HG02884 (cell line): ENCODE results near the gene BMPR1A.
"Not testable (repeated sequence)": the region's sequence is repeated elsewhere in the genome, so short reads cannot be mapped to it uniquely, and the experiment has no call there.

Source experiments
- ATAC-seq: cut with Tn5 transposase; IDR thresholded peaks from one replicate; pipeline ENCODE4 v1.9.1; 2021; ENCODE audit warnings: mild to moderate bottlenecking, moderate library complexity; ENCODE audit not compliant: unreplicated experiment

The BMPR1A gene

GRCh38 chr10:86729677-86730076, 26.7 kb upstream of the BMPR1A start:
- ATAC-seq, result no peak

- ATAC-seq, result no peak
Observed at GRCh38 chr10:86730227-86730626, 26.2 kb upstream of the BMPR1A start.

- no peak for ATAC-seq
Observed at GRCh38 chr10:86732771-86733170, 23.6 kb upstream of the BMPR1A start.

DNA sequence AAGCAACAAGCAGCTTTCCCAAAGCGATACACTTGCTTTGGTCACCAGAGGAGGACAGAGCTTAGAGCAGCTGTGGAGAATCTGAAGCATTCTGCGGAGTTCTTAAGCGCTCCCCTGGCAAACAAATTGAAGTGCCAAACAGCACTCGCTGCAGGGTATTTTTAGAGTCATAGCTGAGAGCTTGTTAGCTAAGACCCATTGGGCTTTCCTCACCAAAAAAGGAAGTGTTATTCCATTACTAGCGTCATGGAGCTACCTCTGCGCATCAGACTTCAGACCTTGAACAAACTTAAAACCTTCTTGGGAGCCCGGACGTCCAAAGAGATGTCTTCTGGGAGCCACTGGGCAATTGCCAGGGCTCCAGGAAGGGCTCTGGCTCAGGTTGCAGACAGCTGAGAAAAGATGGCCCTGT, 23.2 kb upstream of the BMPR1A start:
- ATAC-seq, result no peak

- no peak for ATAC-seq
Observed at GRCh38 chr10:86734207-86734988, 22.0 kb upstream of the BMPR1A start.

DNA sequence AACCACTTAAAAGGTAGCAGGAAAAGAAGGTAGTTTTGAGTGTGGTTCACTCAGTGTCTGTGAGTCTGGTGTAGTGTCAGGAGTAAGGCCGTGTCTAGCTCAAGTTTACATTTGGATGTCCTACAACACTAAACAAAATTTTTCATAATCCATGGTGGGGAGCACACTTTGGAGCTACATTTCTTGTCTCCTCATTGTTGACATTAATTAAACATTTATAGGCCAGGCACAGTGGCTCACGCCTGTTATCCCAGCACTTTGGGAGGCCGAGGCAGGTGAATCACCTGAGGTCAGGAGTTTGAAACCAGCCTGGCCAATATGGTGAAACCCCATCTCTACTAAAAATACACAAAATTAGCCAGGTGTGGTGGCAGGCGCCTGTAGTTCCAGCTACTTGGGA, 21.1 kb upstream of the BMPR1A start:
- ATAC-seq, result not testable (repeated sequence)

DNA sequence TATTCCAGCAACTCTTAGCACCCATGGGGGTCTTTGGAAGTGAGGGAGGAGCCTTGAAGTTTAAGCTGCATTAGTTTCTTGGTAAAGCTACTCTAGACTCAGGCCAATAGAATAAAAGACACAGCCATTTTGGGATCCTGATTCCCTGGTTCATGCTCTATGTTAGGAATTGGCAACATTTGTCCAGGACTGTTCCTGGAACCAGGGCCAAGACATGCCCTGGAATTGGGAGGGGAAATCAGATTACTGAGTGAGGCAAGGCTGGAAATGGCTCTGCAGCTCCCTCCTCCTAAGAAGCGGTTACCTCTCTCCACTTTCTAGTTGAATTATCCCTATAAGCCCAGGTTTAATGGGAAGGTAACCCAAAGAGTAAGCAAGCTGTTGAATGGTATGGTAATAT, 14.2 kb upstream of the BMPR1A start:
- ATAC-seq, result no peak

DNA sequence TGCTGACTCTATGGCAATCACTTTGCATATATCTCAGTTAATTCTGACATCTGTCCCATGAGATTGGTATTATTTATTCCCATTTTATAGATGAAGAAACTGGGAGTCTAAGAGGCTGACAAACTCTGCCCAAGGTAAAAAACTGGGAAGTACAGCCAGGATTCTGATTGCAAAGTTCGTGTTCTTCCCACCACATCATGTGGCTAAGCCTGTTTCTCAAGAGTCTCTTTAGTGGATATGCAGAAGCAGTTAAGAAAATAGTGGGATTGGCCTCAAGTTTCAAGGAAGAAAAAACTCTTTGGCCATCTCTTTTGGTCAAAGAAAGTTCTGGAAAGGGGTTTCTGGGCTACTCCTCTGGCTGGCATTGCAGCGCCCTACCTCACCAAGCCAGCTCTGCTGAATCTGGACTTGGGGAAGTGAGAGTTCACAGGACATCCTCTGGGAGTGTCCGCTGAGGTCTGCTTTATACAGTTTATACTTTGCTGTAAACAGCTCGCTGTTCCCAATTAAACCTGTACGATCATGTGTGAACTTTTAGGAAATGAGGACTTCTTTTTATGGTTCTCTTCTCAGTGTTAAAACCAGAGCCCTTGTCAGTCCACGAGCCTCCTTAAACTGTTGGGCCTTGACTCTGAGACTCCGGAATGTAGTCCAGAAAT, 12.2 kb upstream of the BMPR1A start:
- no peak for ATAC-seq

- ATAC-seq, result no peak
Observed at GRCh38 chr10:86747796-86748581, 8.4 kb upstream of the BMPR1A start.

GRCh38 chr10:86749854-86750253, 6.6 kb upstream of the BMPR1A start:
- ATAC-seq, result no peak

DNA sequence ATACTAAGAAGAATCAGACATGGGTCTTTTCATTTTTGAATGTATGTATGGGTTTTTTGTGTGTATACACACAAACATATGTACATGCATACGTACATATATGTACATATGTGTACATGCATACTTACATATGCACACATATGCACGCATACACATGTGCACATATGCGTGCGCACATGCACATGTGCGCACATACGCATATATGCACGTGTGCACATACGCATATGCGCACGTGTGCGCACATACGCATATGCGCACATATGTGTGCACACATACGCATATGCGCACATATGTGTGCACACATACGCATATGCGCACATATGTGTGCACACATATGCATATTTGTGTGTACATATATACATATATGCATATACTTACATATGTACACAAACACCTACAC, 4.9 kb upstream of the BMPR1A start:
- no peak for ATAC-seq

DNA sequence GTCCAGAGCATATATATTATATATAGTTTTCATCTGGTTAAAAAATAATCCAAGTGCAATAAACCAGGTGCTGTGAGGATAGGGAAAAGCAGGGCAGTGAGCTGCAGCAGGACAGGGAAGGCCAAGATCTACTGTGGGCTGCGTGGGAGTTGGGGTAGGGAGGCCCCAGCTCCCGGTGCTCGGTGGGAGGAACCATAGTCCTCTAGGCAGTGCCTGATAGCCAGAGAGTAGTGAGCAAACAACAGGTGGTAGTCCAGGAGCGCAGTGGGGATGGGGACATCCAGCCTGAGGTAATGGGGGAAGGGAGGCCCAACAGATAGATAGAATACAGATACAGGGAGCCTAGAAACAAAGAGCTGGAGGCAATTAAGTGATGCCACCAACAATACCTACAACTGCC, 4.1 kb upstream of the BMPR1A start:
- ATAC-seq, result no peak

GRCh38 chr10:86753051-86753450, 3.4 kb upstream of the BMPR1A start:
- no peak for ATAC-seq

GRCh38 chr10:86753638-86754434, 2.6 kb upstream of the BMPR1A start:
- no peak for ATAC-seq

- no peak for ATAC-seq
Observed at GRCh38 chr10:86755454-86755739, 1.0 kb upstream of the BMPR1A start.

- ATAC-seq, result peak; percentile 65
Observed at GRCh38 chr10:86755740-86756510, 494 bp upstream of the BMPR1A start.

GRCh38 chr10:86757113-86757972, 924 bp downstream of the BMPR1A start:
- ATAC-seq, result no peak

DNA sequence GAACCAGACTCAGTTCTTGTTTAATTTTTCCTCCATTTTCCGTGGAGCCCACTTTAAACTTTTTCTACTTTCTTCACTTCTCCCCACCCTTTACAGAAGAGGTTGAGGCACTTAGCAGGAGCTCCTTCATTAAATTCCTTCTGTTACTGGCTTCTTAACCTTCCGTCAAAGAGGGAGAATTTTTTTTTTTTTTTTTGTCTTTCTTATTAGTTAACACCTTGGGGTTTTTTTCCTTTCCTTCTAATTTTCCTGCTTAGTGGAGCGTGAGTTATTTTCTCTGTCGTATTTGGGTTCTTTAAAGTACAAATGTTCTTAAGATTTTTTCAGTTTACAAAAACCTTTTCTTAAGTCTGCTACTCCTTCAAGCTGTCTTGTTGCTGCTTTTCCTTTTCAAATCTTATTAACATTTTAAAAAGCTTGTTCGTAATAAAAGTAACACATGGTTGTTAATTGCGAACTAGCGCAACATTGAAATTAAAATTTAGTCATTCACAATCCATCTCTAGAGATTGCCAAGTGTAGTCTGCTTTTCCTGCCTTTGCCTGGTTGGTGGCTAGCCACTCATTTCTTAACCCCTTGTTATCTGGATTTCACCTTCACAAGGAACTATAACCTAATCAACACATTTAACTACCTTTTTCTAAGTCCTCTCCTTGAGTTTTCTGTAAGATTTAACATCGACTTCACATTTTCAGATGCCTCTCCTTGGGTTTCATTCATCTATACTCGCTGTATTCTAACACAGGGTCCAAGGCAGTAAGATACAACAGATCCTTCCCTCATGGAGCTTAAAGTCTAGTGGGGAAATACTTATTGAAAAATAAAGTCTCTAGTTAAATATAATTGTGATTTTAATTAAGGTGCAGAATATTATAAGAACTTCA, 2.0 kb downstream of the BMPR1A start:
- ATAC-seq, result no peak
